RKO (cell line): ENCODE data around the gene THOC6.

Source experiments
- DNase-seq: peaks from one replicate; pipeline ENCODE4 v3.0.0-alpha.2; 2016; ENCODE audit warnings: low spot score

The THOC6 gene

GRCh38 chr16:3015865-3016521 lies 7.8 kb upstream of the THOC6 start:
- DNase-seq, result no peak

- no peak for DNase-seq
Measured at GRCh38 chr16:3017344-3017743, 6.5 kb upstream of the THOC6 start.

- no peak for DNase-seq
Measured at GRCh38 chr16:3017794-3018506, 5.9 kb upstream of the THOC6 start, which contains the start of gene CLDN6. Gene CLDN6 (minus strand): TSS chr16:3018183. CDS start chr16:3016021, 2,162 bp downstream.

- no peak for DNase-seq
Measured at GRCh38 chr16:3019594-3020246, 4.1 kb upstream of the THOC6 start.

GRCh38 chr16:3020247-3020603 lies 3.6 kb upstream of the THOC6 start, which contains the start of gene TNFRSF12A:
Gene TNFRSF12A (plus strand): TSS chr16:3020368. CDS start chr16:3020398, 30 bp downstream.
- peak; percentile 90 for DNase-seq

GRCh38 chr16:3020604-3021448 lies 3.0 kb upstream of the THOC6 start:
- peak; percentile 97 for DNase-seq

GRCh38 chr16:3021449-3022207 lies 2.2 kb upstream of the THOC6 start:
- peak; percentile 98 for DNase-seq

- peak; percentile 95 for DNase-seq
Measured at GRCh38 chr16:3022208-3022683, 1.6 kb upstream of the THOC6 start.

GRCh38 chr16:3022684-3023414 lies 986 bp upstream of the THOC6 start:
- no peak for DNase-seq

- peak; percentile 92 for DNase-seq
Measured at GRCh38 chr16:3023415-3023668, 493 bp upstream of the THOC6 start.

- DNase-seq, result no peak
Measured at GRCh38 chr16:3025032-3026002, 1.5 kb downstream of the THOC6 start.

GRCh38 chr16:3026003-3026378 lies 2.2 kb downstream of the THOC6 start:
- no peak for DNase-seq

GRCh38 chr16:3026609-3027488 lies 3.0 kb downstream of the THOC6 start:
- no peak for DNase-seq

GRCh38 chr16:3027489-3027795 lies 3.6 kb downstream of the THOC6 start:
- DNase-seq, result no peak

- DNase-seq, result peak; percentile 57
Measured at GRCh38 chr16:3027983-3028715, 4.3 kb downstream of the THOC6 start.

- no peak for DNase-seq
Measured at GRCh38 chr16:3028716-3029319, 5.0 kb downstream of the THOC6 start.

GRCh38 chr16:3029491-3030221 lies 5.8 kb downstream of the THOC6 start:
- no peak for DNase-seq
